ENCODE data around the gene SUN3. TPM values are rescaled to one million over a fixed set of nuclear protein-coding genes. Genes with fewer than 3 reads are reported as not detected.
A peak's percentile ranks its signal among the peaks of the same experiment; 100 is the strongest.

SUN3 gene
- total RNA-seq, 6 donors from 2014 or later = not detected

DNA sequence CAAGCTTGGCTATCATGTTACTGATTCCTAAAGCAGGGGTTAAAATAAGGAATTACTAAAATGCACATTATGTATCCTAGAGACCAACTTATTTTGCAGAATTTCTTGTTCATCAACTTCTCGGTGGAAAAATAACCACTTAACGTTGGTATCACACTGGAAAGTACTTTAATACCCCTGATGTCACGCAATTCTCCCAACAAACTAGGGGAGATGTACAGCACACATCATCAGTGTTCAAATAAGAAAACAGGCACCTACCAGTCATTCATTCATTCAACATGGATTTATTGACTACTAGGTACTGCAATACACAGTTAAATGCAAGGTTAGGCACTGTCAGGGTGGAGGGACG is 50.1 kb downstream of the SUN3 start:
- TF ChIP-seq POLR2A (IDR thresholded peaks at IDR 0.05) (no peak), POLR2AphosphoS5 (IDR thresholded peaks at IDR 0.05) (no peak), EP300 (IDR thresholded peaks at IDR 0.05) (no peak)
- TF ChIP-seq, protein P1, sequence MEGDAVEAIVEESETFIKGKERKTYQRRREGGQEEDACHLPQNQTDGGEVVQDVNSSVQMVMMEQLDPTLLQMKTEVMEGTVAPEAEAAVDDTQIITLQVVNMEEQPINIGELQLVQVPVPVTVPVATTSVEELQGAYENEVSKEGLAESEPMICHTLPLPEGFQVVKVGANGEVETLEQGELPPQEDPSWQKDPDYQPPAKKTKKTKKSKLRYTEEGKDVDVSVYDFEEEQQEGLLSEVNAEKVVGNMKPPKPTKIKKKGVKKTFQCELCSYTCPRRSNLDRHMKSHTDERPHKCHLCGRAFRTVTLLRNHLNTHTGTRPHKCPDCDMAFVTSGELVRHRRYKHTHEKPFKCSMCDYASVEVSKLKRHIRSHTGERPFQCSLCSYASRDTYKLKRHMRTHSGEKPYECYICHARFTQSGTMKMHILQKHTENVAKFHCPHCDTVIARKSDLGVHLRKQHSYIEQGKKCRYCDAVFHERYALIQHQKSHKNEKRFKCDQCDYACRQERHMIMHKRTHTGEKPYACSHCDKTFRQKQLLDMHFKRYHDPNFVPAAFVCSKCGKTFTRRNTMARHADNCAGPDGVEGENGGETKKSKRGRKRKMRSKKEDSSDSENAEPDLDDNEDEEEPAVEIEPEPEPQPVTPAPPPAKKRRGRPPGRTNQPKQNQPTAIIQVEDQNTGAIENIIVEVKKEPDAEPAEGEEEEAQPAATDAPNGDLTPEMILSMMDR (IDR thresholded peaks at IDR 0.05) = no peak
- Histone ChIP-seq H3K9me3 (no peaks in the 10 kb centered on the region), H3K4me3 (peak overlapping the region; percentile 48 to 67 (median 59)), H3K27me3 (no peaks in the 10 kb centered on the region), H3K36me3 (peaks cover 24 to 47% (median 41%) of the 10 kb centered on the region in 4 donors), H3K4me1 (peaks cover 7 to 10% (median 10%) of the 10 kb centered on the region in 4 donors), H3K27ac (peak overlapping the region; percentile 84 to 90 (median 90))
- peak in 1 of 2 donors; percentile 6 for ATAC-seq (ENCODE audit: low FRiP score in 2 of 2)
- no peak for DNase-seq
- WGBS, 2 donors = 8 to 11% methylated on average over 3 to 4 of the region's 4 CpGs

DNA sequence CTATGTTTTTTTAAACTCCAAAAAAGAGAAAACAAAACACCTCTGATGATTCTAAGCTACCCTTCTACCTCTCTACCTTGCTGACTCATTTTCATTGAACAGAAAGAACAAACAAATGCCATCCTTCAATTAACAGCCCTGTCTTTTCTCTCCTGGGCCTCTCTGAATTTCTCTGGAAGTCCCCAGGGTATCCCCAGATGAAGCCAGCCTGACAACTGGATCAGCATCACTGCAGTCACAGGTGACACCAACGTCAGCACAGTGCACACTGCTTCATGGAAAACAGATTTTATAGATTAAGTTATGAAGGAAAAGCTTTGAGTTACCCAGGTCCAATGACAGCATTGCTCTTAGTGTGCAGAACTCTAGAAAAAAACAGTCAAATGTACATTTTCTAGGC is 55.2 kb downstream of the SUN3 start:
- no peak overlapping the region for H3K4me3 ChIP-seq
- H3K4me1 ChIP-seq = peaks cover 12 to 31% (median 18%) of the 10 kb centered on the region in 4 donors
- H3K27me3 ChIP-seq = no peaks in the 10 kb centered on the region
- 74 to 85% methylated on average over 1 of the region's 1 CpG for WGBS, 2 donors
- no peak overlapping the region for H3K27ac ChIP-seq
- TF ChIP-seq, protein P1 (IDR thresholded peaks at IDR 0.05) = no peak
- TF ChIP-seq POLR2A (IDR thresholded peaks at IDR 0.05) (no peak), EP300 (IDR thresholded peaks at IDR 0.05) (no peak), POLR2AphosphoS5 (IDR thresholded peaks at IDR 0.05) (no peak)
- peaks cover 31 to 79% (median 48%) of the 10 kb centered on the region in 4 donors for H3K36me3 ChIP-seq
- no peaks in the 10 kb centered on the region for H3K9me3 ChIP-seq
- no peak for ATAC-seq (ENCODE audit: low FRiP score in 2 of 2)
- no peak for DNase-seq

DNA sequence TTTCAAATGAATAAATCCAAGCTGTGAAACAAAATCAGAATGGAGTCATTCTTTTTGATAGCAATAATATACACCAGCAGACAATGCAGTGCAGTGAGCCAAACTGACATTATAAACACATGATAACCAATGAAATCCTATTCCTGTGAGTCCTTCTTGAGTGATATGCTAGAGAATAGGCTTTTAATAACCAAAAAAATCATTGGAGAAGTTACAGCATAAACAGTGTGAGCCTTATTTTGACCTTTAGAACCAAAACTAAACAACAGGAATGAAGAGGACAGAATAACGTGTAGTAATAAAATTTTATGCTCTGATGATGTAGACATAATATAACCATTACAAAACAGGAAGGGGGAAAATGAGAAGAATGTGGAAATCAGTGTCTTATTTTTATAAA is 58.1 kb downstream of the SUN3 start:
- Histone ChIP-seq H3K9me3 (no peaks in the 10 kb centered on the region), H3K27me3 (no peaks in the 10 kb centered on the region), H3K4me1 (peaks cover 3 to 22% (median 11%) of the 10 kb centered on the region in 4 donors), H3K4me3 (no peak overlapping the region), H3K27ac (peak overlapping the region; percentile 70 to 82 (median 80)), H3K36me3 (peaks cover 32 to 82% (median 46%) of the 10 kb centered on the region in 4 donors)
- DNase-seq (no peak), ATAC-seq (ENCODE audit: low FRiP score in 2 of 2) (peak in 1 of 2 donors; percentile 49)
- no peak for TF ChIP-seq POLR2AphosphoS5 (IDR thresholded peaks at IDR 0.05)
- no peak for TF ChIP-seq POLR2A (IDR thresholded peaks at IDR 0.05)
- no peak for TF ChIP-seq EP300 (IDR thresholded peaks at IDR 0.05)
- TF ChIP-seq, protein P1 (IDR thresholded peaks at IDR 0.05) = no peak
- 27 to 33% methylated on average over 1 of the region's 1 CpG for WGBS, 2 donors

DNA sequence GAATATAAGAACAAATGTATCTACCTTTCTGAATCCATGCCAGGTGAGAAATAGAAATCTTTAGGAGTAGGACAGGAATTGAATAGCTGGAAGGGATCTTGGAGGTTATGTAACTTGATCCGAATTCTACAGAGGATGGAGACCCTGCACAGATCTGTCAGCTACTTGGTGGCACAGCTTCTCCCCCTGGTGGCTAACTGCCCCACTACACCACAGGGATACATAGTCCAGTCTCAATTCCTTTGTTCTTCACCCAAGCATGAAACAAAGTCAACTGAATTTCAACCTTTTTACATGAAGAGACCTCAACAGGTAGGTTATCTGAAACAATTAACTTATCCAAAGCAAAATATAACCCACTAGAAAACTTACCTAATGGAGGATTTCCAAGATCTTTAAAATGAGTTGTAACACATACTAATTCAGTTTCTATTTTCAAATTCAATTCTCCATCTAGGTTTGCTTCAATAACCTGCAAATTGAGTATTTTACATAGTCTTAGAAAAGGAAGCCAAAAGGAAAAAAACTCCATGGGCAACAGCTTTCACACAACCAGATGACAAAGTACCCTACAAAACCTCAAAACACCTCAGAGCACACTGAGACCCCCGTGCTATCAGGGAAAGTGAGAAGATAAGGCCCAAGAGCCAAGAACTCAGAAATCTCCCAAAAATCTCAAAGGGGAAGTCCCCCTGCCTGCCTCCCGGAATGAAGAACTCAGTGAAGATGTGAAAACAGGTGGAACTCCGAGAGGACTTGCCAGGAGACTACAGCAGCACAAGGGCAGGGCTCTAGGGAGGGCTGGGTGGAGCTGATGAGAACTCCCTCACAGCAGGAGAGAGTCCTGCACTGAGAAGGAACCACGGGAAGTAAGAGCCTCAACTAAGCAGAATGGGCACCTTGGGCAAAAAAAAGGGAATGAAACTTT is 59.8 kb downstream of the SUN3 start:
- H3K4me3 ChIP-seq = no peak overlapping the region
- ATAC-seq (ENCODE audit: low FRiP score in 2 of 2) = peak; percentile 65 to 66
- TF ChIP-seq, protein P1 (IDR thresholded peaks at IDR 0.05) = peak; percentile 71 to 88 (median 78)
- no peak for TF ChIP-seq POLR2A (IDR thresholded peaks at IDR 0.05)
- no peak for TF ChIP-seq EP300 (IDR thresholded peaks at IDR 0.05)
- no peak for TF ChIP-seq POLR2AphosphoS5 (IDR thresholded peaks at IDR 0.05)
- 57 to 61% methylated on average over 5 of the region's 5 CpGs for WGBS, 2 donors
- H3K9me3 ChIP-seq = no peaks in the 10 kb centered on the region
- H3K36me3 ChIP-seq = peaks cover 36 to 82% (median 48%) of the 10 kb centered on the region in 4 donors
- H3K27me3 ChIP-seq = no peaks in the 10 kb centered on the region
- peak in 1 of 2 donors; percentile 51 for DNase-seq
- H3K4me1 ChIP-seq = peaks cover 3 to 22% (median 11%) of the 10 kb centered on the region in 4 donors
- peak overlapping the region; percentile 18 to 66 (median 58) for H3K27ac ChIP-seq
